CD4-positive, alpha-beta T cell treated with Interleukin-6 for 4 hours (primary cell): ENCODE results near the gene ACTRT2.

Experiments used
- DNase-seq: peaks from one replicate; pipeline ENCODE4 v3.0.0-alpha.2; 2020; ENCODE audit warnings: mixed read lengths

The ACTRT2 gene

GRCh38 chr1:3033790-3034090 is 12.5 kb downstream of the ACTRT2 start:
- DNase-seq: no peak

- no peak for DNase-seq
Observed at GRCh38 chr1:3034162-3034561, 12.9 kb downstream of the ACTRT2 start.

GRCh38 chr1:3034728-3035562 is 13.7 kb downstream of the ACTRT2 start:
- no peak for DNase-seq

- DNase-seq: no peak
Observed at GRCh38 chr1:3035563-3036446, 14.5 kb downstream of the ACTRT2 start.

- no peak for DNase-seq
Observed at GRCh38 chr1:3036447-3037280, 15.4 kb downstream of the ACTRT2 start.

- no peak for DNase-seq
Observed at GRCh38 chr1:3037281-3038040, 16.2 kb downstream of the ACTRT2 start.

GRCh38 chr1:3038113-3038551 is 16.9 kb downstream of the ACTRT2 start:
- no peak for DNase-seq

GRCh38 chr1:3038571-3039181 is 17.4 kb downstream of the ACTRT2 start:
- no peak for DNase-seq

- no peak for DNase-seq
Observed at GRCh38 chr1:3040004-3040403, 18.7 kb downstream of the ACTRT2 start.

- no peak for DNase-seq
Observed at GRCh38 chr1:3042481-3042880, 21.2 kb downstream of the ACTRT2 start.

- no peak for DNase-seq
Observed at GRCh38 chr1:3049164-3049563, 27.9 kb downstream of the ACTRT2 start.

- no peak for DNase-seq
Observed at GRCh38 chr1:3049905-3050304, 28.6 kb downstream of the ACTRT2 start.

- no peak for DNase-seq
Observed at GRCh38 chr1:3050603-3051002, 29.3 kb downstream of the ACTRT2 start.

GRCh38 chr1:3051270-3052268 is 30.3 kb downstream of the ACTRT2 start:
- no peak for DNase-seq

- no peak for DNase-seq
Observed at GRCh38 chr1:3052501-3052900, 31.2 kb downstream of the ACTRT2 start.

- DNase-seq: no peak
Observed at GRCh38 chr1:3053366-3053980, 32.2 kb downstream of the ACTRT2 start.

GRCh38 chr1:3053986-3054385 is 32.7 kb downstream of the ACTRT2 start:
- DNase-seq: no peak

GRCh38 chr1:3054474-3054873 is 33.2 kb downstream of the ACTRT2 start:
- DNase-seq: no peak

GRCh38 chr1:3055051-3055450 is 33.8 kb downstream of the ACTRT2 start:
- DNase-seq: no peak

GRCh38 chr1:3056641-3057040 is 35.4 kb downstream of the ACTRT2 start:
- no peak for DNase-seq
